Measurements from ENCODE around the gene PLPPR1. TPM values are rescaled to one million over a fixed set of nuclear protein-coding genes. Genes with fewer than 3 reads are reported as not detected.

Gene PLPPR1
- total RNA-seq, 4 donors from 2014 or later, result 0.27 to 0.42 TPM; not detected in 2

GRCh38 chr9:101341958-101342357 is 313.4 kb downstream of the PLPPR1 start:
- H3K36me3 ChIP-seq, result no peaks in the 10 kb centered on the region
- no peaks in the 10 kb centered on the region for H3K27me3 ChIP-seq
- H3K9me3 ChIP-seq, result no peaks in the 10 kb centered on the region
- H3K4me1 ChIP-seq, result no peaks in the 10 kb centered on the region
- no peak overlapping the region for H3K4me3 ChIP-seq
- no peak overlapping the region for H3K27ac ChIP-seq
- no peak for ATAC-seq
- no peak for TF ChIP-seq EP300 (IDR thresholded peaks at IDR 0.05)

GRCh38 chr9:101342595-101342994 is 314.1 kb downstream of the PLPPR1 start:
- Histone ChIP-seq H3K9me3 (no peaks in the 10 kb centered on the region), H3K27ac (no peak overlapping the region), H3K27me3 (no peaks in the 10 kb centered on the region), H3K4me3 (no peak overlapping the region), H3K4me1 (no peaks in the 10 kb centered on the region), H3K36me3 (no peaks in the 10 kb centered on the region)
- TF ChIP-seq, protein P1, sequence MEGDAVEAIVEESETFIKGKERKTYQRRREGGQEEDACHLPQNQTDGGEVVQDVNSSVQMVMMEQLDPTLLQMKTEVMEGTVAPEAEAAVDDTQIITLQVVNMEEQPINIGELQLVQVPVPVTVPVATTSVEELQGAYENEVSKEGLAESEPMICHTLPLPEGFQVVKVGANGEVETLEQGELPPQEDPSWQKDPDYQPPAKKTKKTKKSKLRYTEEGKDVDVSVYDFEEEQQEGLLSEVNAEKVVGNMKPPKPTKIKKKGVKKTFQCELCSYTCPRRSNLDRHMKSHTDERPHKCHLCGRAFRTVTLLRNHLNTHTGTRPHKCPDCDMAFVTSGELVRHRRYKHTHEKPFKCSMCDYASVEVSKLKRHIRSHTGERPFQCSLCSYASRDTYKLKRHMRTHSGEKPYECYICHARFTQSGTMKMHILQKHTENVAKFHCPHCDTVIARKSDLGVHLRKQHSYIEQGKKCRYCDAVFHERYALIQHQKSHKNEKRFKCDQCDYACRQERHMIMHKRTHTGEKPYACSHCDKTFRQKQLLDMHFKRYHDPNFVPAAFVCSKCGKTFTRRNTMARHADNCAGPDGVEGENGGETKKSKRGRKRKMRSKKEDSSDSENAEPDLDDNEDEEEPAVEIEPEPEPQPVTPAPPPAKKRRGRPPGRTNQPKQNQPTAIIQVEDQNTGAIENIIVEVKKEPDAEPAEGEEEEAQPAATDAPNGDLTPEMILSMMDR (IDR thresholded peaks at IDR 0.05), result no peak
- no peak for TF ChIP-seq EP300 (IDR thresholded peaks at IDR 0.05)
- TF ChIP-seq POLR2AphosphoS5 (IDR thresholded peaks at IDR 0.05), result no peak
- 20 to 43% methylated on average over 1 of the region's 1 CpG for WGBS, 2 donors (ENCODE audit: low coverage in 1 of 2)
- no peak for ATAC-seq

DNA sequence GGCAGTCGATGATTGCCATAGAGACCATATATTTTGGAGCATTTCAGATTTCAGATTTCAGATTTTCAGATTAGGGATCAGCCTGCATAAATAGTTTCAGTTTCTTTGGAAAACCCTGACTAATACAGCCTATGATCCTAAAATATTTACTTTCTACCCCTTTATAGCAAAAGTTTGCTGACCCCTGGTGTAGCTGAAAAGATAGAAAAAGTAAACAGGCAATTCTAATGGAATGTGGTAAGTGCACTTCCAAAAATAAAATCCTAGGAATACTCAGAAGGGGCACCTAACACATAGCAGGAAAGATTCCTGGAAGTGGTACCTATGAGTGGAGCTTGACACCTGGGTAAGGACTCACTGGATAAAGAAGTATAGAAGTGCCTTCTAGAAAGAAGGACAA is 321.8 kb downstream of the PLPPR1 start:
- Histone ChIP-seq H3K9me3 (no peaks in the 10 kb centered on the region), H3K4me3 (no peak overlapping the region), H3K4me1 (no peaks in the 10 kb centered on the region), H3K36me3 (no peaks in the 10 kb centered on the region), H3K27me3 (no peaks in the 10 kb centered on the region), H3K27ac (no peak overlapping the region)
- WGBS, 2 donors (ENCODE audit: low coverage in 1 of 2), result 63 to 81% methylated on average over 1 of the region's 1 CpG
- TF ChIP-seq, protein P1 (IDR thresholded peaks at IDR 0.05), result no peak
- TF ChIP-seq EP300 (IDR thresholded peaks at IDR 0.05) (no peak), POLR2AphosphoS5 (IDR thresholded peaks at IDR 0.05) (no peak), POLR2A (IDR thresholded peaks at IDR 0.05) (no peak)
- ATAC-seq, result no peak

DNA sequence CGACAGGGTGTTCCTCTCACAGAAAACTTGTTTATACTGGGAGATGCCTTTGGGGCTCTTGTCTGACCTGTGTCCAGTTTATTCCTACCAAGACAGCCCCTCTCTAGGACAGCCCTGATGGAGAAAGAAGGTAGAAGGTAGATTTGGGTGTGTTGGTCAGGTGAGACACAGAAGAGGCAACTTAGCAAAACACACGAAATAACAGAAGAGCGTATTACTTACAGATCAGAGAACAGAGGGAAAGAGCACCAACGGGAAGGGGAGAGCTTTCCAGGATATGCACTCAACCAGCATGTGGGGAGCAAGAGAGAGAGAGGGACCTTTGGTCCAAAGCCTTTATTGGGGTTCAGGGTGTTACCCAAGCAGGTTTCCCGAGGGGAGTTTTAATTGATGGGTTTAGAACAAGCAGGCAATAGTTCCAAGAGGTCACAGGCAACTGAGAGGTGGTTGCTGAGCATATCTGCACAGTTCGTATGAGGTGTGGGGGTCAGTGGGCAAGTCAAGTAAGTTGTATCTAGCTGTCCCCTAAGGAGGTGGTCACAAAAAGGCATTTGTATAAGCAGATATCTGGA is 324.5 kb downstream of the PLPPR1 start:
- no peak for ATAC-seq
- Histone ChIP-seq H3K4me3 (no peak overlapping the region), H3K4me1 (no peaks in the 10 kb centered on the region), H3K27ac (no peak overlapping the region), H3K27me3 (no peaks in the 10 kb centered on the region), H3K36me3 (no peaks in the 10 kb centered on the region), H3K9me3 (no peaks in the 10 kb centered on the region)
- TF ChIP-seq POLR2AphosphoS5 (IDR thresholded peaks at IDR 0.05) (no peak), EP300 (IDR thresholded peaks at IDR 0.05) (no peak), POLR2A (IDR thresholded peaks at IDR 0.05) (no peak)
- TF ChIP-seq, protein P1 (IDR thresholded peaks at IDR 0.05), result no peak
- WGBS, 2 donors (ENCODE audit: low coverage in 1 of 2), result 64 to 80% methylated on average over 4 to 5 of the region's 6 CpGs

DNA sequence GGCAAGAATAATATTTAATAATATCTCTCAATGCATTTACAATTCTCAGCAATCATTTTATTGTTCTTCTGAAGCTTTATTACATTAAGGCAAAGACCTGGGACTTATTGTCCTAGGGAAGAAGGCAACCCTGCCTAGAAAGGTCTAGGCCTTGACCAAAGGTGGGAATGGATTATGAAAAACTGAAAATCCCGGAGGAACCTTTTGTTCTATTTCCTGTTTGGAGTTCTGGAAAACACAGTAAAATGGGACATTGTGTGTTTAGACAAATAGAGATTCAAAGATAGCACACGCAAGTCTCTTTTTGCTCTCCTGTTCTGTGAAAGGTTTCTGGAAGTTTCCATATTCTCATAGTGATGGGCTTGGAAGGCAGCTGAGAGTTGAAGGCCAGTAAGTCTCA is 325.2 kb downstream of the PLPPR1 start:
- no peak for ATAC-seq
- Histone ChIP-seq H3K9me3 (no peaks in the 10 kb centered on the region), H3K36me3 (no peaks in the 10 kb centered on the region), H3K27me3 (no peaks in the 10 kb centered on the region), H3K4me1 (no peaks in the 10 kb centered on the region), H3K27ac (no peak overlapping the region), H3K4me3 (no peak overlapping the region)
- 75 to 86% methylated on average over 2 of the region's 2 CpGs for WGBS, 2 donors (ENCODE audit: low coverage in 1 of 2)
- TF ChIP-seq POLR2A (IDR thresholded peaks at IDR 0.05) (no peak), POLR2AphosphoS5 (IDR thresholded peaks at IDR 0.05) (no peak), EP300 (IDR thresholded peaks at IDR 0.05) (no peak)
- TF ChIP-seq, protein P1 (IDR thresholded peaks at IDR 0.05), result no peak

All from gastroesophageal sphincter (tissue), 4 donors.